GOT3 (cell line): ENCODE measurements around the gene NCR3LG1.
"Not testable (repeated sequence)": the region's sequence is repeated elsewhere in the genome, so short reads cannot be mapped to it uniquely, and the experiment has no call there.

Experiments
- DNase-seq: peaks from one replicate; lab custom pipeline; 2025; ENCODE audit warnings: mixed read lengths; lab: John Stamatoyannopoulos, UW

NCR3LG1 gene

GRCh38 chr11:17411418-17411817 lies 59.8 kb downstream of the NCR3LG1 start:
- no peak for DNase-seq

- DNase-seq = no peak
These were observed 61.0 kb downstream of the NCR3LG1 start for GRCh38 chr11:17412488-17413180.

- DNase-seq = no peak
These were observed 62.1 kb downstream of the NCR3LG1 start for GRCh38 chr11:17413414-17414316.

DNA sequence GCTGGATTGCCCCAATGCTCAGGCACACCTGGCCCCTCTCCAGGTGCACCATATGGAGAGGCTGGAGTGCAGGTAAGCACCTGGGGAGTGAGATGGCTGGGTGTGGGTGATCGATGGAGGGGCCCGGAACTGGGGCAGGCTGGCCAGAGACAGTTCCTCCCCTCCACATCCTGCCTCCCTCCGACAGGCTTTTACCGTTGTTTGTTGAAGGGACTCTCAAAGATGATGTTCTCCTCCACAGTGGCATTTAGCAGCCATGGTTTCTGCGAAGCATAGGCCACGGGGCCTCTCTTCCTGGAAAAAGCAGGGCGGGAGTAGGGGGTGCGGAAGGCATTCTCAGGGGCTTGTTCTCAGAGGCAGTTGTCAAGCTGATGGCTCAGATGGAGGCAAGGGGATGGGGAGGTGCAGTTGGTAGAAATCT lies 62.7 kb downstream of the NCR3LG1 start:
- DNase-seq = no peak

- DNase-seq = no peak
These were observed 63.4 kb downstream of the NCR3LG1 start for GRCh38 chr11:17414992-17415391.

DNA sequence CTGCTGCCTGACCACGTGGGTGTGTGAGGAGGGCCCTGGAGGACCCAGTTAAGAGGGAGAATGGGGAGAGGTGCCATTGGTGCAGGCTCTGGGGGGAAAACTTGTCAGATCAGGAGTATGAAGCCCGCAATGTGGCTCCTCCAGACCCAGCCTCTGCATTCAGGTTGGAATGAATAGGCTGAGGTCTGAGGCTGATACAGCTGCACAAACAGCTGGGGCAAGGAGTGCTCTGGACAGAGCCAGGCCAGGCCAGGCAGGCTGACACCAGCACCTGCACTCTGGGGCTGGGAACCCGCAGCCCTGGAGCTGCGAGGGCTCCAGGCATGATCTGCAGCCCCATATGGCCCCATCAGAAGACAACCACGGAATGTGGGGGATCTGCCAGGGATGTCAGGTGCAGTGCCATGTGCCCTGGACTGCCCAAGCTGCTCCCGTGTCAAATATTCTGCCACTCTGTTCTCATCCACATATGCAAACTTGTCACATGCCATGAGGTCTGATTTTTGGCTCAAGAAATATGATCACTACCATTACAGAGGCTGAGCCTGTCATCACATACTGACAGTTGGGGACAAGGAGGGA lies 64.0 kb downstream of the NCR3LG1 start:
- no peak for DNase-seq

GRCh38 chr11:17416492-17416891 lies 64.9 kb downstream of the NCR3LG1 start:
- DNase-seq = no peak

- DNase-seq = no peak
These were observed 67.0 kb downstream of the NCR3LG1 start for GRCh38 chr11:17418444-17419081.

GRCh38 chr11:17421781-17422180 lies 70.2 kb downstream of the NCR3LG1 start:
- no peak for DNase-seq

DNA sequence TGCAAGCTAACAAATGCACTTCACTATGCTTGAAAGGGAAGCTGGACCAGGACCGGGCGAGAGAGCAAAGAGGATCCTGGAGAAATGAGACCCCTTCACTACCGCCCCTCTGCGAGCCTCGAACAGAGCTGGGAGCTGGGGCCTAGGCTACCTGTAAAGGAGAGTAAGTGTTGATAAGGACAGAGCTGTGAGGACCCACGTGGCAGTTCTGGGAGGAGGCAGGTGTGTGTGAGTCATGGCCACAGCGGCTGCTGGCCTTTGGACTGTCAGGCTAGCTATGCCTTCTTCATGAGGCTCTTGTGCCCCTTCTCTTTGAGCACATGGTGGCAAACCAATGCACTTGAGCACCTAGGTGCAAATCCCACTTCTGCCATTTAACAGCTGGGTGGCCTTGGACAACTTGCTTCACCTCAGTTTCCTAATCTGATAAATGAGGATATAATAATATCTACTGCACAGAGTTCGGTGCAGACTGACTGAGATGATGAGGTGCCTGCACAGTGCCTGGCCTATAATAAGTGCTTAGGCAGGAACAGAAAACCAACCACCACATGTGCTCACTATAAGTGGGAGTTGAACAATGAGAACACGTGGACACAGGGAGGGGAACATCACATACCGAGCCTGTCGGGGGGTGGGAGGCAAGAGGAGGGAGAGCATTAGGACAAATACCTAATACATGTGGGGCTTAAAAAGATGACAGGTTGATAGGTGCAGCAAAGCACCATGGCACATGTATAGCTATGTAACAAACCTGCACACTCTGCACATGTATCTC lies 72.1 kb downstream of the NCR3LG1 start:
- no peak for DNase-seq

DNA sequence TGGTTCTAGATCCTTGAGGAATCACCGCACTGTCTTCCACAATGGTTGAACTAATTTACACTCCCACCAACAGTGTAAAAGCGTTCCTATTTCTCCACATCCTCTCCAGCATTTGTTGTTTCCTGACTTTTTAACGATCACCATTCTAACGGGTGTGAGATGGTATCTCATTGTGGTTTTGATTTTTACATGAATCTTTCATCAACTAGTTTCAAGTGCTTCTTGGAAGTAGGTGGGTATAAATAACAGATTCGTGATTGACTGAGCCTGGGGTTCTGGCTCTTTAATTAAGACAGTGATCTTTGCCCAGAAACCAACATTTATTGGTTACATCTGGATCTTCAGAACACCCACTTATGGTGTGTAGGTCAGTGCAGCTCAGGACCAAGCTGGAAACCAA lies 74.6 kb downstream of the NCR3LG1 start:
- DNase-seq = not testable (repeated sequence)
